GM19397 (cell line): ENCODE measurements around the gene CABP4.
"Not testable (repeated sequence)": the region's sequence is repeated elsewhere in the genome, so short reads cannot be mapped to it uniquely, and the experiment has no call there.

Experiments used
- ATAC-seq: cut with Tn5 transposase; IDR thresholded peaks from one replicate; pipeline ENCODE4 v1.9.1; 2021; ENCODE audit warnings: mild to moderate bottlenecking, moderate library complexity; ENCODE audit not compliant: unreplicated experiment

CABP4 gene

GRCh38 chr11:67418476-67419281, 36.5 kb upstream of the CABP4 start:
- ATAC-seq: no peak

GRCh38 chr11:67419325-67420049, 35.7 kb upstream of the CABP4 start:
- no peak for ATAC-seq

- ATAC-seq: no peak
Observed at GRCh38 chr11:67420147-67420645, 35.0 kb upstream of the CABP4 start.

- peak; percentile 83 for ATAC-seq
Observed at GRCh38 chr11:67420646-67421429, 34.3 kb upstream of the CABP4 start.

GRCh38 chr11:67421430-67422031, 33.6 kb upstream of the CABP4 start:
- ATAC-seq: no peak

- no peak for ATAC-seq
Observed at GRCh38 chr11:67422891-67423290, 32.3 kb upstream of the CABP4 start.

- ATAC-seq: no peak
Observed at GRCh38 chr11:67423466-67423865, 31.7 kb upstream of the CABP4 start.

- ATAC-seq: no peak
Observed at GRCh38 chr11:67423891-67424613, 31.1 kb upstream of the CABP4 start.

GRCh38 chr11:67427364-67427859, 27.7 kb upstream of the CABP4 start:
- ATAC-seq: not testable (repeated sequence)

- peak; percentile 85 for ATAC-seq
Observed at GRCh38 chr11:67428052-67429001, 26.8 kb upstream of the CABP4 start, which contains the start of gene RPS6KB2. RPS6KB2 (plus strand) TSS chr11:67428494; CDS start chr11:67428546, 52 bp downstream.

GRCh38 chr11:67429038-67429668, 26.0 kb upstream of the CABP4 start:
- ATAC-seq: no peak

GRCh38 chr11:67429722-67430121, 25.4 kb upstream of the CABP4 start:
- no peak for ATAC-seq

GRCh38 chr11:67431346-67432249, 23.6 kb upstream of the CABP4 start:
- no peak for ATAC-seq

- no peak for ATAC-seq
Observed at GRCh38 chr11:67432655-67433349, 22.4 kb upstream of the CABP4 start.

- no peak for ATAC-seq
Observed at GRCh38 chr11:67433536-67434394, 21.4 kb upstream of the CABP4 start.

- ATAC-seq: no peak
Observed at GRCh38 chr11:67434395-67434881, 20.7 kb upstream of the CABP4 start.
